Measurements from ENCODE around the gene USH1G. TPM values are rescaled to one million over a fixed set of nuclear protein-coding genes. Genes with fewer than 3 reads are reported as not detected.

Gene USH1G
- total RNA-seq, 1 donor from 2014 or later, result 0.14 TPM

DNA sequence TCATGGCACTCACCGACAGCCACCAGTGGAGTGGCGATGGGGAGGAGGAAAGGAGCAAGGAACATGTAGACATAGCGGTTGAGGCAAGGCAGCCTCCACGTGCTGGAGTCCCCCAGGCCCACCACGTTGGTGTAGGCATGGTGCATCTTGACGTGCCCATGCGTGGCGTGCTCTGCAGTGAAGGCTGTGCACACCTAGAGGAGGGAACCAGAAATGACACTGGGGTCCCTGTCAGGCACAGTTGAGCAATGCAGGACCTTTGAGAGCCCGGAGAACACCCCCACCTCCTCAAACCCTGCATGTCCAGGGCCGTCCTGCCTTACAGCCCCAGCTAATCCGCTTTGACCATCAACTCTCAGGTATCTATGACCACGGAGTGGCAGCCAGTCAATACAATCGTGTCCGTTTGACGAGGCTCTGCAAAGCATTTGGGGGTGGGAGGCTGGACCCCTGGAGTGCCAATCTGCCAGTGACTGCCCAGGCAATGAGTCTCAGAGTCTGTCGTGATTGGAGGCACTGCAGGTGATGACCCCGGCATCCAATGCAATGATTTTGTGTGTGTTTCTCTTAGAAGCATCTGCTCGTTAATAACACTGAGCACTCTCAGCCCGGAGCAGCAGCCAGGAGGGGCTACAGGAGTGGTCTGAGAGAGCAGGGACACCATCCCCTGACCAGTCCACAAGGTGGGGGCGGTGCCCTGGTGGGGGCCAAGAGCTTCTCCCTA, 40.4 kb downstream of the USH1G start:
- Mint-ChIP-seq H3K4me1 (ENCODE audit: low read depth, unreplicated experiment) (no peaks in the 10 kb centered on the region), H3K27ac (ENCODE audit: unreplicated experiment) (no peak overlapping the region), H3K4me3 (ENCODE audit: unreplicated experiment) (no peak overlapping the region), H3K27me3 (ENCODE audit: low read depth, unreplicated experiment) (peaks cover 35% of the 10 kb centered on the region), H3K9me3 (ENCODE audit: unreplicated experiment) (no peaks in the 10 kb centered on the region), H3K36me3 (ENCODE audit: low read depth, unreplicated experiment) (no peaks in the 10 kb centered on the region)
- TF ChIP-seq EZH2 (IDR thresholded peaks at IDR 0.05; ENCODE audit: insufficient read depth, low read length), result no peak
- TF ChIP-seq, protein P1, sequence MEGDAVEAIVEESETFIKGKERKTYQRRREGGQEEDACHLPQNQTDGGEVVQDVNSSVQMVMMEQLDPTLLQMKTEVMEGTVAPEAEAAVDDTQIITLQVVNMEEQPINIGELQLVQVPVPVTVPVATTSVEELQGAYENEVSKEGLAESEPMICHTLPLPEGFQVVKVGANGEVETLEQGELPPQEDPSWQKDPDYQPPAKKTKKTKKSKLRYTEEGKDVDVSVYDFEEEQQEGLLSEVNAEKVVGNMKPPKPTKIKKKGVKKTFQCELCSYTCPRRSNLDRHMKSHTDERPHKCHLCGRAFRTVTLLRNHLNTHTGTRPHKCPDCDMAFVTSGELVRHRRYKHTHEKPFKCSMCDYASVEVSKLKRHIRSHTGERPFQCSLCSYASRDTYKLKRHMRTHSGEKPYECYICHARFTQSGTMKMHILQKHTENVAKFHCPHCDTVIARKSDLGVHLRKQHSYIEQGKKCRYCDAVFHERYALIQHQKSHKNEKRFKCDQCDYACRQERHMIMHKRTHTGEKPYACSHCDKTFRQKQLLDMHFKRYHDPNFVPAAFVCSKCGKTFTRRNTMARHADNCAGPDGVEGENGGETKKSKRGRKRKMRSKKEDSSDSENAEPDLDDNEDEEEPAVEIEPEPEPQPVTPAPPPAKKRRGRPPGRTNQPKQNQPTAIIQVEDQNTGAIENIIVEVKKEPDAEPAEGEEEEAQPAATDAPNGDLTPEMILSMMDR (IDR thresholded peaks at IDR 0.05; ENCODE audit: insufficient read depth, low read depth, low read length), result no peak
- peaks cover 9% of the 10 kb centered on the region for H3K27me3 ChIP-seq (ENCODE audit: insufficient read depth, low read length)
- no peak overlapping the region for H2AFZ ChIP-seq (ENCODE audit: low read depth, low read length)
- H3K36me3 ChIP-seq (ENCODE audit: insufficient read depth, low read length), result no peaks in the 10 kb centered on the region
- H3K9me3 ChIP-seq (ENCODE audit: insufficient read depth, low read depth, low read length), result no peaks in the 10 kb centered on the region
- no peak overlapping the region for H3K4me3 ChIP-seq (ENCODE audit: insufficient read depth, low read depth, low read length)
- H3K27ac ChIP-seq (ENCODE audit: low read depth, low read length), result no peak overlapping the region
- no peak for FAIRE-seq
- H3K4me1 ChIP-seq (ENCODE audit: insufficient read depth, low read length), result no peaks in the 10 kb centered on the region
- no peak overlapping the region for H3K9ac ChIP-seq (ENCODE audit: low read length)
- no peak for DNase-seq (ENCODE audit: low read depth)
- H4K20me1 ChIP-seq (ENCODE audit: insufficient read depth, low read length), result no peaks in the 10 kb centered on the region
- H3K4me2 ChIP-seq (ENCODE audit: low read length), result no peak overlapping the region
- no peaks in the 10 kb centered on the region for H3K79me2 ChIP-seq (ENCODE audit: insufficient read depth, low read length)

DNA sequence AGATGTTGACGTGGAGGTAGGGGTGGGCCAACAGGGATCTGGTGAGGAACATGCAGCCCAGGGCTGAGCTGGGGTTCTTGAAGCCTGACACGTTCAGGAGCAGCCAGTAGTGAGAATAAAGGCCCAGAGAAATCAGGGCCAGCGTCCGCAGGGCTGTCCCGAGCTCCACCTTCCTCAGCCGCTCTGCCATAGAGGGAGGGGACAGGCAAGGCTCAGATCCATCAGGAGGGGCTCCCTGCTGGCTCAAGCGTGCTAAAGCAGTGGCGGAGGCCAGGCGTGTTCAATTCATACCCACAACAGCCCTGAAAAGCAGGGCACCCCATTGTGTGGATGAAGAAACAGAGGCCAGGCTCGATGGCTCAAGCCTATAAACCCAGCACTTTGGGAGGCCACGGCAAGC, 42.0 kb downstream of the USH1G start:
- H3K4me3 Mint-ChIP-seq (ENCODE audit: unreplicated experiment), result no peak overlapping the region
- no peak overlapping the region for H2AFZ ChIP-seq (ENCODE audit: low read depth, low read length)
- no peaks in the 10 kb centered on the region for H3K4me1 Mint-ChIP-seq (ENCODE audit: low read depth, unreplicated experiment)
- DNase-seq (ENCODE audit: low read depth), result no peak
- H3K4me3 ChIP-seq (ENCODE audit: insufficient read depth, low read depth, low read length), result no peak overlapping the region
- no peaks in the 10 kb centered on the region for H3K36me3 Mint-ChIP-seq (ENCODE audit: low read depth, unreplicated experiment)
- H3K27me3 ChIP-seq (ENCODE audit: insufficient read depth, low read length), result peaks cover 9% of the 10 kb centered on the region
- no peak for TF ChIP-seq EZH2 (IDR thresholded peaks at IDR 0.05; ENCODE audit: insufficient read depth, low read length)
- TF ChIP-seq, protein P1 (IDR thresholded peaks at IDR 0.05; ENCODE audit: insufficient read depth, low read depth, low read length), result no peak
- H3K36me3 ChIP-seq (ENCODE audit: insufficient read depth, low read length), result no peaks in the 10 kb centered on the region
- no peaks in the 10 kb centered on the region for H3K79me2 ChIP-seq (ENCODE audit: insufficient read depth, low read length)
- no peak overlapping the region for H3K9ac ChIP-seq (ENCODE audit: low read length)
- H3K9me3 Mint-ChIP-seq (ENCODE audit: unreplicated experiment), result no peaks in the 10 kb centered on the region
- peaks cover 38% of the 10 kb centered on the region for H3K27me3 Mint-ChIP-seq (ENCODE audit: low read depth, unreplicated experiment)
- H3K27ac Mint-ChIP-seq (ENCODE audit: unreplicated experiment), result no peak overlapping the region
- H3K4me2 ChIP-seq (ENCODE audit: low read length), result no peak overlapping the region
- no peak for FAIRE-seq
- H4K20me1 ChIP-seq (ENCODE audit: insufficient read depth, low read length), result no peaks in the 10 kb centered on the region
- no peak overlapping the region for H3K27ac ChIP-seq (ENCODE audit: low read depth, low read length)
- H3K4me1 ChIP-seq (ENCODE audit: insufficient read depth, low read length), result no peaks in the 10 kb centered on the region
- no peaks in the 10 kb centered on the region for H3K9me3 ChIP-seq (ENCODE audit: insufficient read depth, low read depth, low read length)

DNA sequence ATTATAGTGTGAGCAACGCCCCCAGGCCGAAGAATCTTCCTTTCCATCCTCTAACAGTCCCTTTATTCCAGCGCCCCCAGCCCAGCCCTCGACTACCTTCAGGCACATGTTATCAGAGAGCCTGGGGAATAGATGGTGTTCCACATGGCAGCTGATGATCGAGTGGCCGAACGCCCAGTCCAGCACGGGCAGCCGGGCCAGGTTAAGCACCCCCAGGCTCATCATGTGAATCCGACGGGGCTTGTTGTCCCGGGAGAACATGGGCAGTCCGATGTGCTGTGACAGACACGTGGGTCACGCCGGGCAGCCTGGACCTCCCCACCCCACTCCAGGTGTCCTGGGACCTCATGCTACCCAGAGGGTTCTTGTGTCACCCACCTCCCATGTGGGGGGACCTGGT, 43.7 kb downstream of the USH1G start:
- H3K27me3 ChIP-seq (ENCODE audit: insufficient read depth, low read length), result peaks cover 7% of the 10 kb centered on the region
- H3K27ac ChIP-seq (ENCODE audit: low read depth, low read length), result no peak overlapping the region
- Mint-ChIP-seq H3K27me3 (ENCODE audit: low read depth, unreplicated experiment) (peaks cover 33% of the 10 kb centered on the region), H3K4me1 (ENCODE audit: low read depth, unreplicated experiment) (no peaks in the 10 kb centered on the region), H3K36me3 (ENCODE audit: low read depth, unreplicated experiment) (no peaks in the 10 kb centered on the region), H3K4me3 (ENCODE audit: unreplicated experiment) (no peak overlapping the region), H3K27ac (ENCODE audit: unreplicated experiment) (no peak overlapping the region), H3K9me3 (ENCODE audit: unreplicated experiment) (no peaks in the 10 kb centered on the region)
- H2AFZ ChIP-seq (ENCODE audit: low read depth, low read length), result no peak overlapping the region
- DNase-seq (ENCODE audit: low read depth), result no peak
- no peaks in the 10 kb centered on the region for H3K4me1 ChIP-seq (ENCODE audit: insufficient read depth, low read length)
- no peaks in the 10 kb centered on the region for H3K9me3 ChIP-seq (ENCODE audit: insufficient read depth, low read depth, low read length)
- no peak overlapping the region for H3K4me2 ChIP-seq (ENCODE audit: low read length)
- no peak for FAIRE-seq
- no peaks in the 10 kb centered on the region for H4K20me1 ChIP-seq (ENCODE audit: insufficient read depth, low read length)
- H3K36me3 ChIP-seq (ENCODE audit: insufficient read depth, low read length), result no peaks in the 10 kb centered on the region
- no peaks in the 10 kb centered on the region for H3K79me2 ChIP-seq (ENCODE audit: insufficient read depth, low read length)
- TF ChIP-seq, protein P1 (IDR thresholded peaks at IDR 0.05; ENCODE audit: insufficient read depth, low read depth, low read length), result no peak
- no peak for TF ChIP-seq EZH2 (IDR thresholded peaks at IDR 0.05; ENCODE audit: insufficient read depth, low read length)
- H3K4me3 ChIP-seq (ENCODE audit: insufficient read depth, low read depth, low read length), result no peak overlapping the region
- H3K9ac ChIP-seq (ENCODE audit: low read length), result no peak overlapping the region

All from astrocyte (in vitro differentiated cells and primary cell).